OCI-LY7 (cell line): ENCODE results near the gene C1QL1. TPM values are rescaled to one million over a fixed set of nuclear protein-coding genes. Genes with fewer than 3 reads are reported as not detected.

Source experiments
- BruUV-seq: library from RNA; stranded (reverse); fragments of 400-500 nt; replicated peaks from 2 replicates; lab custom pipeline; 2021; lab: Mats Ljungman, UMichigan
- CTCF ChIA-PET: fragments of 300-600 bp; sonication (Branson Sonifier 250); formaldehyde crosslinking; loops from one replicate; lab custom pipeline; 2022; ENCODE audit warnings: antibody characterized with exemption; ENCODE audit not compliant: unreplicated experiment; lab: Charles Lee
- POLR2A ChIA-PET: fragments of 300-600 bp; sonication (Branson Sonifier 250); formaldehyde crosslinking; loops from one replicate; lab custom pipeline; 2022; ENCODE audit warnings: antibody characterized with exemption; lab: Charles Lee
- DNase-seq: peaks from one replicate; pipeline ENCODE4 v3.0.0-alpha.2; 2015; ENCODE audit warnings: low spot score
- H2AFZ ChIP-seq: fragments of 200-600 bp; sonication (generic), shearing (Covaris generic); 2 replicates; pipeline ENCODE4 v1.6.1; 2014; ENCODE audit warnings: mild to moderate bottlenecking, antibody characterized with exemption, low read length, moderate library complexity
- H3K27ac ChIP-seq: fragments of 200-600 bp; sonication (generic); 2 replicates; pipeline ENCODE4 v1.5.1; 2014; ENCODE audit warnings: mixed run types, low read depth, mild to moderate bottlenecking, moderate library complexity, low read length, inconsistent platforms; ENCODE audit not compliant: poor library complexity, severe bottlenecking
- H3K36me3 ChIP-seq: fragments of 200-600 bp; sonication (generic); 2 replicates; pipeline ENCODE4 v1.6.1; 2014; ENCODE audit warnings: mild to moderate bottlenecking, antibody characterized with exemption, low read length, moderate library complexity, mixed read lengths; ENCODE audit not compliant: insufficient read depth
- H3K4me1 ChIP-seq: fragments of 200-600 bp; sonication (generic); 2 replicates; pipeline ENCODE4 v1.5.1; 2014; ENCODE audit warnings: mild to moderate bottlenecking, low read length; ENCODE audit not compliant: insufficient read depth, poor library complexity, severe bottlenecking
- H3K4me2 ChIP-seq: fragments of 200-600 bp; sonication (generic); 2 replicates; pipeline ENCODE4 v1.6.1; 2014; ENCODE audit warnings: mild to moderate bottlenecking, low read length
- H3K4me3 ChIP-seq: fragments of 200-600 bp; sonication (generic); 2 replicates; pipeline ENCODE4 v1.5.1; 2014; ENCODE audit warnings: mild to moderate bottlenecking, low read depth, low read length; ENCODE audit not compliant: poor library complexity, severe bottlenecking
- H3K79me2 ChIP-seq: fragments of 200-600 bp; sonication (generic); 2 replicates; pipeline ENCODE4 v1.6.1; 2016; ENCODE audit warnings: low read depth, mild to moderate bottlenecking, low read length, moderate library complexity, mixed read lengths; ENCODE audit not compliant: insufficient read depth
- H3K9me2 ChIP-seq: fragments of 200-600 bp; sonication (generic); 2 replicates; pipeline ENCODE4 v1.6.1; 2016; ENCODE audit warnings: mild to moderate bottlenecking, low read length, mixed read lengths; ENCODE audit not compliant: insufficient read depth
- H3K9me3 ChIP-seq: fragments of 200-600 bp; sonication (generic); 2 replicates; pipeline ENCODE4 v1.6.1; 2014; ENCODE audit warnings: mild to moderate bottlenecking, mixed run types, low read length, mixed read lengths
- H4K20me1 ChIP-seq: fragments of 200-600 bp; sonication (generic); 2 replicates; pipeline ENCODE4 v1.6.1; 2014; ENCODE audit warnings: mild to moderate bottlenecking, antibody characterized with exemption, low read length, moderate library complexity, mixed read lengths; ENCODE audit not compliant: insufficient read depth
- CTCF ChIP-seq: fragments of 200-600 bp; sonication (generic); conservative IDR thresholded peaks from 2 replicates; pipeline ENCODE4 v1.5.1; 2014; ENCODE audit warnings: mild to moderate bottlenecking, antibody characterized with exemption, low read length, moderate library complexity, mixed read lengths
- EZH2phosphoT487 ChIP-seq: fragments of 200-600 bp; sonication (generic); IDR thresholded peaks from 2 replicates; pipeline ENCODE4 v1.6.1; 2018; ENCODE audit warnings: low read depth, borderline replicate concordance, mild to moderate bottlenecking, mixed run types, antibody characterized with exemption, low read length, moderate library complexity, mixed read lengths
- intact Hi-C: fragments of 100-400 bp; cut with micrococcal nuclease; formaldehyde crosslinking; loops from one replicate; pipeline ENCODE4 v1.10.0; 2022; ENCODE audit not compliant: unreplicated experiment
- total RNA-seq, 2 experiments: library from RNA; depleted of rRNA in 1 of 2; stranded (reverse); fragments of >200 nt in 1 of 2; shearing (Covaris generic) in 1 of 2; gene quantifications; 2 replicates each; pipeline ENCODE4 v1.2.3, GENCODE V29; 2014 to 2022

Gene C1QL1
- total RNA-seq, 2 experiments from 2014 or later = not detected

GRCh38 chr17:44913676-44914075 lies 54.4 kb downstream of the C1QL1 start:
- no peaks in the 10 kb centered on the region for H4K20me1 ChIP-seq
- H3K4me3 ChIP-seq = no peak overlapping the region
- no peaks in the 10 kb centered on the region for H3K9me3 ChIP-seq
- peaks cover 7% of the 10 kb centered on the region for H3K4me1 ChIP-seq
- no peaks in the 10 kb centered on the region for H3K79me2 ChIP-seq
- BruUV-seq = no TSS peak
- H3K4me2 ChIP-seq = no peak overlapping the region
- H2AFZ ChIP-seq = no peak overlapping the region
- no peak for DNase-seq
- H3K27ac ChIP-seq = no peak overlapping the region
- no peaks in the 10 kb centered on the region for H3K36me3 ChIP-seq
- CTCF ChIA-PET = interaction anchor here (0.6 kb wide), 1 partner anchor 19 kb away, joined by 3 read pairs; no protein-coding TSS in a partner anchor
- POLR2A ChIA-PET = no interaction called here
- no peak for TF ChIP-seq EZH2phosphoT487
- no peaks in the 10 kb centered on the region for H3K9me2 ChIP-seq
- intact Hi-C loops = no loop called here

DNA sequence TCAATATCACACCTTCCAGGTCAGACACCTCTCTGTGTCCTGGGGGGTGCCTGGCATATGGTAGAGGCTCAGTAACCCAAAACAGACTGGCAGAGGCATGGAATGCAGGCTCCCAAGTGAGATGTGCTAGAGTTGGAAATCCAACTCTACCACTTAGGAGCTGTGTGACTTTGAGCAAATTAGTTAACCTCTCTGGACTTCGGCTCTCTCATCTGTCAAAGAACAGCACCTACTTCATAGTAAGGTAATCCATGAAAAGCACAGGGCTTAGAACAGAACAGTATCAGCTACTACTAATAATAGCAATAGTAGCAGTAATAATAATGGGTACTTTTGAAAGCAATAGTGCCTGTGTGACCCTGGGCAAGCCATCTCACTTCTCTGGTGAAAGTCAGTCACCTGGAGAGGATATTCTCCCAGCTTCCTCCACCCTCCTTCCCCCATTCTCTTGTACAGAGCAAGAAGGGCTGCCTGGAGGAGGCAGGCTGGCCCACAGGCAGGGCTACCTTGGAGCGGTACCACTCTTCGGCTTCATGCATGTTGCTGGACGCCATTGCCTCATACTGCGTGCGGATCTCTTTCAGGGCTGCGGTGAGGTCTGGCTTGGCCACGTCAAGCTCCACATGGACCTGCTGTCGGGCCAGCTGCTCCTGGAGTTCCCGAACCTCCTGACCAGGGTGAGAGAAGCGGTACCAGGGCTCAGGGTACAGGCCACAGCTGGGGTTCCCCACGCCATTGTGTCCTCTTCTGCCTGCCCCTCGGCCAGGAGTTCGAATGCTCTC lies 55.1 kb downstream of the C1QL1 start:
- BruUV-seq = no TSS peak
- H2AFZ ChIP-seq = no peak overlapping the region
- H3K36me3 ChIP-seq = no peaks in the 10 kb centered on the region
- H4K20me1 ChIP-seq = no peaks in the 10 kb centered on the region
- no peak for DNase-seq
- intact Hi-C loops = no loop called here
- H3K4me1 ChIP-seq = peaks cover 7% of the 10 kb centered on the region
- no peaks in the 10 kb centered on the region for H3K79me2 ChIP-seq
- no peak overlapping the region for H3K4me3 ChIP-seq
- H3K27ac ChIP-seq = no peak overlapping the region
- POLR2A ChIA-PET = no interaction called here
- no peak for TF ChIP-seq EZH2phosphoT487
- TF ChIP-seq CTCF = no peak
- no peak overlapping the region for H3K4me2 ChIP-seq
- CTCF ChIA-PET = no interaction called here
- H3K9me2 ChIP-seq = no peaks in the 10 kb centered on the region
- no peaks in the 10 kb centered on the region for H3K9me3 ChIP-seq

DNA sequence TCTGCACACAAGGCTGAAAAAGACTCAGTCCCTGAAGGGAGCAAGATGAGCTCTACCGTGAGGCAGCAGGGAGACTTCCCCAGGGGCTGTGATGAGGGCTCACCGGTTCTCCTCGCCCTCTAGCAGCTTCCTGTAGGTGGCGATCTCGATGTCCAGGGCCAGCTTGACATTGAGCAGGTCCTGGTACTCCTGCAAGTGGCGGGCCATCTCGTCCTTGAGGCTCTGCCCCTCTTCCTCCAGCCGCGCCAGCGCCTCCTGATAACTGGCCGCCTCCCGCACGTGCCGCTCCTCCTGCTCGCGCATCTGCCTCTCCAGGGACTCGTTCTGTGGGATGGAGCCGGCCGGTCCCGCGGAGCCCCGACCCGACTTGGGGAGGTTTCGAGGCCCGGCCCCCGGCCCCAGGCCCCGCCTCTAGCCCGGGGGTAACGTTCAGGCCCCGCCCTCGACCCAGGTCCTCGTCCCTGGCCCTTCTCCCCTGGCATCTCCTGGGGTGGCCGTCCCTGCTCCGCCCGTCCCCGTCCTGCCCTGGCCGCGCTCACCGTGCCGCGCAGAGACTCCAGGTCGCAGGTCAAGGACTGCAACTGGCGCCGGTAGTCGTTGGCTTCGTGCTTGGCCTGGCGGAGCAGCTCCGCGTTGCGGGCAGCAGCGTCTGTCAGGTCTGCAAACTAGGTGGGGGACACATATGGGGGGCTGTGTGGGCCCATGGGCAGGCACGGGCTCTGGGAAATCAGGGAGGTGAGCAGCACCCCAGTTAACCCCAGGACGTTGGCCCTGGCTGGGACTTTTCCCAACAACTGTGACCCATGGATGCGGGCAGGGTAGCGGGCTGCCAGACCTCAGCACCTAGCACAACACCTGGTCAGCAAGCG lies 56.7 kb downstream of the C1QL1 start:
- no peak overlapping the region for H2AFZ ChIP-seq
- DNase-seq = peak; percentile 56
- TF ChIP-seq CTCF (peak; percentile 68), EZH2phosphoT487 (no peak)
- H4K20me1 ChIP-seq = no peaks in the 10 kb centered on the region
- H3K4me3 ChIP-seq = no peak overlapping the region
- no peaks in the 10 kb centered on the region for H3K36me3 ChIP-seq
- peak overlapping the region; percentile 16; the same call in 1 of the 2 replicates for H3K4me2 ChIP-seq
- ChIA-PET POLR2A (interaction anchor here (0.6 kb wide), 2 partner anchors 9 to 72 kb away, joined by 3 read pairs; no protein-coding TSS in a partner anchor), CTCF (interaction anchor here (0.6 kb wide), 3 partner anchors 9 to 235 kb away, joined by 3 to 5 read pairs (median 3); no protein-coding TSS in a partner anchor)
- no peaks in the 10 kb centered on the region for H3K79me2 ChIP-seq
- intact Hi-C loops = no loop called here
- BruUV-seq = no TSS peak
- H3K9me2 ChIP-seq = no peaks in the 10 kb centered on the region
- peaks cover 7% of the 10 kb centered on the region for H3K4me1 ChIP-seq
- no peak overlapping the region for H3K27ac ChIP-seq
- H3K9me3 ChIP-seq = no peaks in the 10 kb centered on the region
